ENCODE results near the gene CACNA1E. TPM values are rescaled to one million over a fixed set of nuclear protein-coding genes. Genes with fewer than 3 reads are reported as not detected.

Gene CACNA1E
- total RNA-seq, 2 experiments from 2014 or later: not detected

GRCh38 chr1:181456551-181456950 lies 26.8 kb upstream of the CACNA1E start:
- no peak overlapping the region for H3K4me3 Mint-ChIP-seq
- H3K9me3 Mint-ChIP-seq (ENCODE audit: low read depth): peaks cover 3% of the 10 kb centered on the region
- CTCF ChIA-PET: no interaction called here
- intact Hi-C loops (cut with DNase I, micrococcal nuclease): no loop called here
- no peaks in the 10 kb centered on the region for H3K4me1 Mint-ChIP-seq
- ATAC-seq (no peak), DNase-seq (no peak)
- no peaks in the 10 kb centered on the region for H3K36me3 Mint-ChIP-seq (ENCODE audit: low read depth)
- H3K27me3 Mint-ChIP-seq: peaks cover 11% of the 10 kb centered on the region
- H3K27ac Mint-ChIP-seq: no peak overlapping the region
- POLR2A ChIA-PET: no interaction called here

GRCh38 chr1:181458419-181458818 lies 24.9 kb upstream of the CACNA1E start:
- DNase-seq (no peak), ATAC-seq (no peak)
- POLR2A ChIA-PET: no interaction called here
- Mint-ChIP-seq H3K9me3 (ENCODE audit: low read depth) (peaks cover 3% of the 10 kb centered on the region), H3K4me3 (no peak overlapping the region), H3K27ac (no peak overlapping the region), H3K27me3 (peaks cover 11% of the 10 kb centered on the region), H3K4me1 (no peaks in the 10 kb centered on the region), H3K36me3 (ENCODE audit: low read depth) (no peaks in the 10 kb centered on the region)
- CTCF ChIA-PET: interaction anchor here (1.1 to 1.3 kb wide), 3 partner anchors 15 to 36 kb away, joined by 3 read pairs; no protein-coding TSS in a partner anchor
- intact Hi-C loops (cut with DNase I, micrococcal nuclease): no loop called here

- peaks cover 3% of the 10 kb centered on the region for H3K9me3 Mint-ChIP-seq (ENCODE audit: low read depth)
- no peak overlapping the region for H3K27ac Mint-ChIP-seq
- POLR2A ChIA-PET: interaction anchor here (0.7 kb wide), 1 partner anchor 135 kb away, joined by 4 read pairs; no protein-coding TSS in a partner anchor
- no peaks in the 10 kb centered on the region for H3K4me1 Mint-ChIP-seq
- H3K4me3 Mint-ChIP-seq: no peak overlapping the region
- no peak for DNase-seq
- H3K27me3 Mint-ChIP-seq: peaks cover 16% of the 10 kb centered on the region
- ATAC-seq: no peak
- no peaks in the 10 kb centered on the region for H3K36me3 Mint-ChIP-seq (ENCODE audit: low read depth)
- CTCF ChIA-PET: interaction anchor here (1.1 to 1.3 kb wide), 3 partner anchors 14 to 36 kb away, joined by 3 read pairs; no protein-coding TSS in a partner anchor
- intact Hi-C loops (cut with DNase I, micrococcal nuclease): no loop called here
Observed at GRCh38 chr1:181459067-181459466, 24.2 kb upstream of the CACNA1E start.

GRCh38 chr1:181469829-181470228 lies 13.5 kb upstream of the CACNA1E start:
- Mint-ChIP-seq H3K9me3 (ENCODE audit: low read depth) (no peaks in the 10 kb centered on the region), H3K27ac (no peak overlapping the region), H3K27me3 (peaks cover 25% of the 10 kb centered on the region), H3K4me1 (no peaks in the 10 kb centered on the region), H3K36me3 (ENCODE audit: low read depth) (no peaks in the 10 kb centered on the region), H3K4me3 (no peak overlapping the region)
- DNase-seq (no peak), ATAC-seq (no peak)
- ChIA-PET CTCF (no interaction called here), POLR2A (no interaction called here)
- intact Hi-C loops (cut with DNase I, micrococcal nuclease): loop anchor here in 1 of 2 experiments (10.0 kb wide), 2 partner anchors 205 to 615 kb away; no protein-coding TSS in a partner anchor

- ChIA-PET CTCF (no interaction called here), POLR2A (no interaction called here)
- Mint-ChIP-seq H3K4me3 (no peak overlapping the region), H3K36me3 (ENCODE audit: low read depth) (no peaks in the 10 kb centered on the region), H3K9me3 (ENCODE audit: low read depth) (no peaks in the 10 kb centered on the region), H3K4me1 (no peaks in the 10 kb centered on the region), H3K27ac (no peak overlapping the region), H3K27me3 (peaks cover 10% of the 10 kb centered on the region)
- intact Hi-C loops (cut with DNase I, micrococcal nuclease): loop anchor here in 1 of 2 experiments (10.0 kb wide), 2 partner anchors 199 to 609 kb away; no protein-coding TSS in a partner anchor
- DNase-seq: no peak
- no peak for ATAC-seq
Observed at GRCh38 chr1:181475580-181475979, 7.7 kb upstream of the CACNA1E start.

- no peak for DNase-seq
- no peak overlapping the region for H3K27ac Mint-ChIP-seq
- ChIA-PET POLR2A (no interaction called here), CTCF (interaction anchor here (1.0 kb wide), 1 partner anchor 18 kb away, joined by 3 read pairs; no protein-coding TSS in a partner anchor)
- no peaks in the 10 kb centered on the region for H3K36me3 Mint-ChIP-seq (ENCODE audit: low read depth)
- peaks cover 15% of the 10 kb centered on the region for H3K27me3 Mint-ChIP-seq
- no peak for ATAC-seq
- H3K4me1 Mint-ChIP-seq: no peaks in the 10 kb centered on the region
- H3K9me3 Mint-ChIP-seq (ENCODE audit: low read depth): no peaks in the 10 kb centered on the region
- H3K4me3 Mint-ChIP-seq: no peak overlapping the region
- intact Hi-C loops (cut with DNase I, micrococcal nuclease): loop anchor here in 1 of 2 experiments (10.0 kb wide), 2 partner anchors 198 to 608 kb away; no protein-coding TSS in a partner anchor
Observed at GRCh38 chr1:181476581-181476980, 6.7 kb upstream of the CACNA1E start.

GRCh38 chr1:181478306-181478705 lies 5.0 kb upstream of the CACNA1E start:
- Mint-ChIP-seq H3K4me1 (peaks cover 3% of the 10 kb centered on the region), H3K27me3 (peaks cover 21% of the 10 kb centered on the region), H3K4me3 (no peak overlapping the region), H3K36me3 (ENCODE audit: low read depth) (no peaks in the 10 kb centered on the region), H3K9me3 (ENCODE audit: low read depth) (no peaks in the 10 kb centered on the region), H3K27ac (no peak overlapping the region)
- ChIA-PET CTCF (interaction anchor here (0.7 to 2.5 kb wide), 15 partner anchors 9 to 1100 kb away, joined by 3 to 17 read pairs (median 4); no protein-coding TSS in a partner anchor), POLR2A (no interaction called here)
- DNase-seq (no peak), ATAC-seq (no peak)
- intact Hi-C loops (cut with DNase I, micrococcal nuclease): loop anchor here in 1 of 2 experiments (2.0 to 10.0 kb wide), 3 partner anchors 196 to 606 kb away; no protein-coding TSS in a partner anchor

GRCh38 chr1:181479137-181479745 lies 4.1 kb upstream of the CACNA1E start:
- ChIA-PET CTCF (interaction anchor here (0.7 to 2.5 kb wide), 14 partner anchors 8 to 603 kb away, joined by 3 to 17 read pairs (median 4); no protein-coding TSS in a partner anchor), POLR2A (no interaction called here)
- no peak overlapping the region for H3K27ac Mint-ChIP-seq
- no peaks in the 10 kb centered on the region for H3K9me3 Mint-ChIP-seq (ENCODE audit: low read depth)
- H3K4me1 Mint-ChIP-seq: peaks cover 3% of the 10 kb centered on the region
- H3K4me3 Mint-ChIP-seq: no peak overlapping the region
- DNase-seq: peak; percentile 42
- peaks cover 31% of the 10 kb centered on the region for H3K27me3 Mint-ChIP-seq
- intact Hi-C loops (cut with DNase I, micrococcal nuclease): loop anchor here (1.0 to 10.0 kb wide), 7 partner anchors 196 to 606 kb away; no protein-coding TSS in a partner anchor
- peak; percentile 52 for ATAC-seq
- no peaks in the 10 kb centered on the region for H3K36me3 Mint-ChIP-seq (ENCODE audit: low read depth)

- intact Hi-C loops (cut with DNase I, micrococcal nuclease): loop anchor here in 1 of 2 experiments (5.0 kb wide), 1 partner anchor 915 kb away; no protein-coding TSS in a partner anchor
- H3K4me1 Mint-ChIP-seq: peaks cover 8% of the 10 kb centered on the region
- no peaks in the 10 kb centered on the region for H3K9me3 Mint-ChIP-seq (ENCODE audit: low read depth)
- peaks cover 55% of the 10 kb centered on the region for H3K27me3 Mint-ChIP-seq
- H3K27ac Mint-ChIP-seq: no peak overlapping the region
- no peak for ATAC-seq
- ChIA-PET CTCF (interaction anchor here (0.6 to 2.7 kb wide), 3 partner anchors 9 to 598 kb away, joined by 3 to 10 read pairs (median 4); no protein-coding TSS in a partner anchor), POLR2A (no interaction called here)
- H3K36me3 Mint-ChIP-seq (ENCODE audit: low read depth): no peaks in the 10 kb centered on the region
- DNase-seq: no peak
- no peak overlapping the region for H3K4me3 Mint-ChIP-seq
Observed at GRCh38 chr1:181482001-181482430, 1.3 kb upstream of the CACNA1E start.

GRCh38 chr1:181482521-181483284 lies 614 bp upstream of the CACNA1E start:
- Mint-ChIP-seq H3K9me3 (ENCODE audit: low read depth) (no peaks in the 10 kb centered on the region), H3K27ac (no peak overlapping the region), H3K27me3 (peaks cover 55% of the 10 kb centered on the region), H3K4me1 (peaks cover 8% of the 10 kb centered on the region), H3K36me3 (ENCODE audit: low read depth) (no peaks in the 10 kb centered on the region), H3K4me3 (peak overlapping the region; percentile 43)
- intact Hi-C loops (cut with DNase I, micrococcal nuclease): loop anchor here in 1 of 2 experiments (5.0 kb wide), 1 partner anchor 915 kb away; no protein-coding TSS in a partner anchor
- DNase-seq (peak; percentile 74), ATAC-seq (peak; percentile 77)
- ChIA-PET POLR2A (no interaction called here), CTCF (interaction anchor here (0.6 to 2.7 kb wide), 3 partner anchors 53 to 598 kb away, joined by 3 to 10 read pairs (median 5); no protein-coding TSS in a partner anchor)

GRCh38 chr1:181484821-181485220 lies 1.5 kb downstream of the CACNA1E start:
- Mint-ChIP-seq H3K9me3 (ENCODE audit: low read depth) (no peaks in the 10 kb centered on the region), H3K4me1 (peaks cover 8% of the 10 kb centered on the region), H3K27me3 (peaks cover 73% of the 10 kb centered on the region), H3K36me3 (ENCODE audit: low read depth) (no peaks in the 10 kb centered on the region), H3K27ac (no peak overlapping the region), H3K4me3 (no peak overlapping the region)
- ChIA-PET CTCF (interaction anchor here (0.8 to 0.9 kb wide), 2 partner anchors 11 to 19 kb away, joined by 3 read pairs; no protein-coding TSS in a partner anchor), POLR2A (no interaction called here)
- ATAC-seq: no peak
- no peak for DNase-seq
- intact Hi-C loops (cut with DNase I, micrococcal nuclease): loop anchor here in 1 of 2 experiments (5.0 kb wide), 1 partner anchor 912 kb away; no protein-coding TSS in a partner anchor
